Gastrocnemius medialis (tissue), 4 donors: ENCODE data around the gene CEACAM5. TPM values are rescaled to one million over a fixed set of nuclear protein-coding genes. Genes with fewer than 3 reads are reported as not detected.
"Not testable (repeated sequence)": the region's sequence is repeated elsewhere in the genome, so short reads cannot be mapped to it uniquely, and the experiment has no call there.

Experiments
- ATAC-seq, 2 donors: fragments of 150-250 bp; one replicate each; pipeline ENCODE4 v1.9.1; 2016
- DNase-seq, 2 donors: peaks; one replicate each; pipeline ENCODE4 v3.0.0-alpha.2; 2019
- H3K27ac ChIP-seq, 4 donors: fragments of 200-600 bp; sonication (generic); 1 replicate in 1 of 4; 2 replicates in 3 of 4; pipeline ENCODE4 v1.5.1; 2016 to 2018; ENCODE audit warnings: mild to moderate bottlenecking in 2 of 4, moderate library complexity in 1 of 4
- H3K27me3 ChIP-seq, 3 donors: fragments of 200-600 bp; sonication (generic) in 2 of 3; 1 replicate in 1 of 3; 2 replicates in 2 of 3; pipeline versions ENCODE4 v1.5.1 to v1.6.0; 2016 to 2019; ENCODE audit warnings: mild to moderate bottlenecking in 1 of 3, moderate library complexity in 1 of 3
- H3K36me3 ChIP-seq, 2 donors: fragments of 200-600 bp; sonication (generic) in 1 of 2; one replicate each; pipeline ENCODE4 v1.5.1; 2017 to 2018
- H3K4me1 ChIP-seq, 2 donors: fragments of 200-600 bp; sonication (generic) in 1 of 2; one replicate each; pipeline ENCODE4 v1.5.1; 2016 to 2017; ENCODE audit warnings: mild to moderate bottlenecking in 2 of 2
- H3K4me3 ChIP-seq, 4 donors: fragments of 200-600 bp; sonication (generic) in 3 of 4; 1 replicate in 1 of 4; 2 replicates in 3 of 4; pipeline ENCODE4 v1.5.1; 2016 to 2019; ENCODE audit warnings: mild to moderate bottlenecking in 2 of 4
- H3K9me3 ChIP-seq, 3 donors: fragments of 200-600 bp; sonication (generic) in 2 of 3; 1 replicate in 1 of 3; 2 replicates in 2 of 3; pipeline ENCODE4 v1.5.1; 2016 to 2019
- CTCF ChIP-seq, 5 experiments: fragments of 450-650 bp in 3 of 5; fragments of 200-600 bp in 2 of 5; sonication (generic) in 2 of 5; IDR thresholded peaks in 4 of 5; conservative IDR thresholded peaks in 1 of 5; 1 replicate in 4 of 5; 2 replicates in 1 of 5; pipeline ENCODE4 v1.5.1; 2016 to 2019; ENCODE audit warnings: antibody characterized with exemption in 5 of 5, mild to moderate bottlenecking in 3 of 5, moderate library complexity in 3 of 5
- POLR2A ChIP-seq, 2 donors: fragments of 450-650 bp; IDR thresholded peaks; one replicate each; pipeline ENCODE4 v1.6.1; 2017; ENCODE audit warnings: antibody characterized with exemption in 2 of 2, mild to moderate bottlenecking in 2 of 2, moderate library complexity in 2 of 2
- in situ Hi-C, 4 donors: fragments of 200-750 bp; cut with MboI; loops; one replicate each; pipeline versions ENCODE4 v1.15.0 to v1.8.0; 2017; ENCODE audit warnings: low sequenced_read_pairs in 4 of 4
- intact Hi-C: fragments of 100-400 bp; cut with DNase I; formaldehyde crosslinking; loops from one replicate; pipeline ENCODE4 v1.15.1; 2023; ENCODE audit warnings: low total_unique reads
- total RNA-seq, 4 donors: library from RNA; depleted of rRNA; stranded (reverse); fragments of >200 nt; gene quantifications; one replicate each; pipeline versions ENCODE4 v1.1.0 to v1.2.3, GENCODE V29; 2016

CEACAM5 gene
- total RNA-seq, 4 donors from 2014 or later: 5.0 TPM; not detected in 3

GRCh38 chr19:41707502-41707812 lies 969 bp upstream of the CEACAM5 start:
- no peak for DNase-seq
- TF ChIP-seq POLR2A (IDR thresholded peaks at IDR 0.05): no peak
- no peak for TF ChIP-seq CTCF (IDR thresholded peaks at IDR 0.05 in 4 of 5, conservative IDR thresholded peaks at IDR 0.05 in 1 of 5)
- no peak for ATAC-seq
- Histone ChIP-seq H3K27ac (no peak overlapping the region), H3K4me1 (no peaks in the 10 kb centered on the region), H3K9me3 (no peaks in the 10 kb centered on the region), H3K36me3 (no peaks in the 10 kb centered on the region), H3K27me3 (peaks cover 0 to 6% (median 0%) of the 10 kb centered on the region in 3 donors), H3K4me3 (no peak overlapping the region)
- intact Hi-C loops: no loop called here
- in situ Hi-C loops: no loop called here

GRCh38 chr19:41707871-41708371 lies 505 bp upstream of the CEACAM5 start:
- ATAC-seq (no peak), DNase-seq (no peak)
- Histone ChIP-seq H3K9me3 (no peaks in the 10 kb centered on the region), H3K4me1 (no peaks in the 10 kb centered on the region), H3K27ac (no peak overlapping the region), H3K36me3 (no peaks in the 10 kb centered on the region), H3K27me3 (peaks cover 0 to 6% (median 0%) of the 10 kb centered on the region in 3 donors), H3K4me3 (no peak overlapping the region)
- intact Hi-C loops: no loop called here
- in situ Hi-C loops: no loop called here
- TF ChIP-seq CTCF (IDR thresholded peaks at IDR 0.05 in 4 of 5, conservative IDR thresholded peaks at IDR 0.05 in 1 of 5): no peak

GRCh38 chr19:41709516-41709915 lies 1.1 kb downstream of the CEACAM5 start:
- intact Hi-C loops, in situ Hi-C loops, H3K36me3 ChIP-seq, H3K4me3 ChIP-seq, DNase-seq, H3K4me1 ChIP-seq, H3K9me3 ChIP-seq, H3K27ac ChIP-seq, H3K27me3 ChIP-seq, ATAC-seq: not testable (repeated sequence)

- H3K36me3 ChIP-seq: no peaks in the 10 kb centered on the region
- H3K4me1 ChIP-seq: no peaks in the 10 kb centered on the region
- TF ChIP-seq CTCF (IDR thresholded peaks at IDR 0.05 in 4 of 5, conservative IDR thresholded peaks at IDR 0.05 in 1 of 5) (no peak), POLR2A (IDR thresholded peaks at IDR 0.05) (no peak)
- no peak for DNase-seq
- intact Hi-C loops (no loop called here), in situ Hi-C loops (no loop called here)
- H3K4me3 ChIP-seq: no peak overlapping the region
- ATAC-seq: no peak
- H3K27ac ChIP-seq: no peak overlapping the region
- H3K27me3 ChIP-seq: peaks cover 0 to 6% (median 0%) of the 10 kb centered on the region in 3 donors
- H3K9me3 ChIP-seq: no peaks in the 10 kb centered on the region
Observed at GRCh38 chr19:41709951-41710645, 1.7 kb downstream of the CEACAM5 start.

GRCh38 chr19:41711376-41712261 lies 3.2 kb downstream of the CEACAM5 start:
- no peak overlapping the region for H3K27ac ChIP-seq
- no peak for DNase-seq
- no peaks in the 10 kb centered on the region for H3K36me3 ChIP-seq
- in situ Hi-C loops (no loop called here), intact Hi-C loops (no loop called here)
- peaks cover 0 to 6% (median 0%) of the 10 kb centered on the region in 3 donors for H3K27me3 ChIP-seq
- H3K9me3 ChIP-seq: no peaks in the 10 kb centered on the region
- no peak for TF ChIP-seq CTCF (IDR thresholded peaks at IDR 0.05 in 4 of 5, conservative IDR thresholded peaks at IDR 0.05 in 1 of 5)
- no peak overlapping the region for H3K4me3 ChIP-seq
- ATAC-seq: no peak
- H3K4me1 ChIP-seq: no peaks in the 10 kb centered on the region
